ENCODE results near the gene ATP13A2. TPM values are rescaled to one million over a fixed set of nuclear protein-coding genes. Genes with fewer than 3 reads are reported as not detected.

The ATP13A2 gene
- polyA plus RNA-seq (ENCODE audit: insufficient read length) = 16.4 TPM

- DNase-seq (ENCODE audit: low read depth) = peak; percentile 16
Observed at GRCh38 chr1:17011439-17012307, at the start of gene ATP13A2. Gene ATP13A2 (minus strand): TSS chr1:17011928. CDS start chr1:17011738, 190 bp downstream.

GRCh38 chr1:17061486-17061885 is 49.8 kb upstream of the ATP13A2 start:
- DNase-seq (ENCODE audit: low read depth) = no peak

GRCh38 chr1:17060306-17060749 is 48.6 kb upstream of the ATP13A2 start:
- DNase-seq (ENCODE audit: low read depth) = no peak

GRCh38 chr1:17059391-17060305 is 47.9 kb upstream of the ATP13A2 start:
- peak; percentile 39 for DNase-seq (ENCODE audit: low read depth)

- DNase-seq (ENCODE audit: low read depth) = no peak
Observed at GRCh38 chr1:17056551-17056950, 44.8 kb upstream of the ATP13A2 start.

- DNase-seq (ENCODE audit: low read depth) = no peak
Observed at GRCh38 chr1:17055801-17056200, 44.1 kb upstream of the ATP13A2 start.

GRCh38 chr1:17053685-17054410 is 42.1 kb upstream of the ATP13A2 start, which contains the start of gene SDHB:
Gene SDHB (minus strand): TSS chr1:17054032. CDS start chr1:17054019, 13 bp downstream.
- peak; percentile 93 for DNase-seq (ENCODE audit: low read depth)

GRCh38 chr1:17053086-17053684 is 41.5 kb upstream of the ATP13A2 start:
- no peak for DNase-seq (ENCODE audit: low read depth)

GRCh38 chr1:17052641-17053040 is 40.9 kb upstream of the ATP13A2 start:
- no peak for DNase-seq (ENCODE audit: low read depth)

- DNase-seq (ENCODE audit: low read depth) = no peak
Observed at GRCh38 chr1:17052038-17052437, 40.3 kb upstream of the ATP13A2 start.

GRCh38 chr1:17047924-17048323 is 36.2 kb upstream of the ATP13A2 start:
- DNase-seq (ENCODE audit: low read depth) = no peak

- no peak for DNase-seq (ENCODE audit: low read depth)
Observed at GRCh38 chr1:17046334-17046657, 34.6 kb upstream of the ATP13A2 start.

- peak; percentile 34 for DNase-seq (ENCODE audit: low read depth)
Observed at GRCh38 chr1:17045634-17046333, 34.1 kb upstream of the ATP13A2 start.

- DNase-seq (ENCODE audit: low read depth) = no peak
Observed at GRCh38 chr1:17045150-17045549, 33.4 kb upstream of the ATP13A2 start.

- no peak for DNase-seq (ENCODE audit: low read depth)
Observed at GRCh38 chr1:17043676-17044075, 31.9 kb upstream of the ATP13A2 start.

GRCh38 chr1:17040135-17040534 is 28.4 kb upstream of the ATP13A2 start:
- DNase-seq (ENCODE audit: low read depth) = no peak

GRCh38 chr1:17039522-17039921 is 27.8 kb upstream of the ATP13A2 start:
- no peak for DNase-seq (ENCODE audit: low read depth)

- DNase-seq (ENCODE audit: low read depth) = no peak
Observed at GRCh38 chr1:17033481-17033880, 21.8 kb upstream of the ATP13A2 start.

- no peak for DNase-seq (ENCODE audit: low read depth)
Observed at GRCh38 chr1:17032741-17033140, 21.0 kb upstream of the ATP13A2 start.

GRCh38 chr1:17031436-17031835 is 19.7 kb upstream of the ATP13A2 start:
- no peak for DNase-seq (ENCODE audit: low read depth)

GRCh38 chr1:17030206-17030605 is 18.5 kb upstream of the ATP13A2 start:
- DNase-seq (ENCODE audit: low read depth) = no peak

Data from forelimb muscle (tissue), 1 donor.